ENCODE results near the gene MROH7.
A peak's percentile ranks its signal among the peaks of the same experiment; 100 is the strongest.

Gene MROH7

GRCh38 chr1:54640863-54641836 is at the start of gene MROH7:
Gene MROH7 (plus strand): TSS chr1:54641786. CDS start chr1:54652927, 11,141 bp downstream.
- no peak for DNase-seq (ENCODE audit: low spot score)

GRCh38 chr1:54593571-54594160 is 47.9 kb upstream of the MROH7 start:
- DNase-seq (ENCODE audit: low spot score): no peak

- no peak for DNase-seq (ENCODE audit: low spot score)
These were observed 47.1 kb upstream of the MROH7 start for GRCh38 chr1:54594463-54594862.

- no peak for DNase-seq (ENCODE audit: low spot score)
These were observed 45.6 kb upstream of the MROH7 start for GRCh38 chr1:54595956-54596498.

GRCh38 chr1:54596756-54597155 is 44.8 kb upstream of the MROH7 start:
- DNase-seq (ENCODE audit: low spot score): no peak

- DNase-seq (ENCODE audit: low spot score): no peak
These were observed 44.0 kb upstream of the MROH7 start for GRCh38 chr1:54597455-54598030.

- no peak for DNase-seq (ENCODE audit: low spot score)
These were observed 42.3 kb upstream of the MROH7 start for GRCh38 chr1:54599211-54599823.

- no peak for DNase-seq (ENCODE audit: low spot score)
These were observed 40.5 kb upstream of the MROH7 start for GRCh38 chr1:54600947-54601721.

GRCh38 chr1:54601730-54602129 is 39.9 kb upstream of the MROH7 start:
- DNase-seq (ENCODE audit: low spot score): no peak

GRCh38 chr1:54602554-54602953 is 39.0 kb upstream of the MROH7 start:
- DNase-seq (ENCODE audit: low spot score): no peak

- no peak for DNase-seq (ENCODE audit: low spot score)
These were observed 38.3 kb upstream of the MROH7 start for GRCh38 chr1:54603241-54603640.

- no peak for DNase-seq (ENCODE audit: low spot score)
These were observed 37.5 kb upstream of the MROH7 start for GRCh38 chr1:54604051-54604450.

- no peak for DNase-seq (ENCODE audit: low spot score)
These were observed 36.8 kb upstream of the MROH7 start for GRCh38 chr1:54604572-54605370.

- no peak for DNase-seq (ENCODE audit: low spot score)
These were observed 35.2 kb upstream of the MROH7 start for GRCh38 chr1:54606096-54606989.

- no peak for DNase-seq (ENCODE audit: low spot score)
These were observed 34.6 kb upstream of the MROH7 start for GRCh38 chr1:54606990-54607325.

- no peak for DNase-seq (ENCODE audit: low spot score)
These were observed 33.6 kb upstream of the MROH7 start for GRCh38 chr1:54607821-54608565.

- no peak for DNase-seq (ENCODE audit: low spot score)
These were observed 32.9 kb upstream of the MROH7 start for GRCh38 chr1:54608566-54609230.

- peak; percentile 70 for DNase-seq (ENCODE audit: low spot score)
These were observed 32.2 kb upstream of the MROH7 start for GRCh38 chr1:54609301-54609921.
